IMR-90 (cell line): ENCODE data around the gene TALDO1. TPM values are rescaled to one million over a fixed set of nuclear protein-coding genes. Genes with fewer than 3 reads are reported as not detected.

ENCODE experiments used
- ATAC-seq: fragments of 200-7000 bp; cut with Tn5 transposase; 2 replicates; pipeline ENCODE4 v1.9.1; 2020; ENCODE audit warnings: low read depth, mild to moderate bottlenecking, moderate library complexity
- BruUV-seq: library from RNA; stranded (reverse); fragments of 400-500 nt; replicated peaks from 2 replicates; lab custom pipeline; 2021; lab: Mats Ljungman, UMichigan
- CTCF ChIA-PET: fragments of 300-600 bp; formaldehyde crosslinking; extraction: SDS; loops from one replicate; lab custom pipeline; 2021; ENCODE audit warnings: antibody characterized with exemption; lab: Yijun Ruan, JAX
- POLR2A ChIA-PET: fragments of 300-600 bp; sonication (Branson Sonifier 250); formaldehyde crosslinking; loops from one replicate; lab custom pipeline; 2022; ENCODE audit warnings: antibody characterized with exemption; ENCODE audit not compliant: unreplicated experiment; lab: Charles Lee
- DNase-seq: peaks from one replicate; pipeline ENCODE4 v3.0.0; 2013
- H2AFZ ChIP-seq: replicated peaks from 2 replicates; pipeline ENCODE3; 2013; ENCODE audit warnings: low read length, mild to moderate bottlenecking; ENCODE audit not compliant: poor library complexity
- H2AK5ac ChIP-seq: 2 replicates; pipeline ENCODE4 v1.6.1; 2013; ENCODE audit warnings: low read depth, low read length, inconsistent platforms
- H2AK9ac ChIP-seq: replicated peaks from 2 replicates; pipeline ENCODE3; 2013; ENCODE audit warnings: mild to moderate bottlenecking, low read depth, low read length, moderate library complexity; ENCODE audit not compliant: poor library complexity
- H2BK120ac ChIP-seq: 2 replicates; pipeline ENCODE4 v1.6.1; 2013; ENCODE audit warnings: low read depth, low read length, inconsistent platforms
- H2BK15ac ChIP-seq: 3 replicates; pipeline ENCODE4 v1.6.1; 2013; ENCODE audit warnings: low read depth, low read length, inconsistent platforms
- H2BK20ac ChIP-seq: 2 replicates; pipeline ENCODE4 v1.6.1; 2013; ENCODE audit warnings: low read depth, mild to moderate bottlenecking, inconsistent platforms, low read length, moderate library complexity
- H2BK5ac ChIP-seq: 2 replicates; pipeline ENCODE4 v1.6.1; 2013; ENCODE audit warnings: mild to moderate bottlenecking, low read depth, low read length, inconsistent platforms; ENCODE audit not compliant: poor library complexity, severe bottlenecking
- H3K14ac ChIP-seq: replicated peaks from 2 replicates; pipeline ENCODE4 v1.6.1; 2013; ENCODE audit warnings: low read depth, low read length, inconsistent platforms
- H3K18ac ChIP-seq: 2 replicates; pipeline ENCODE4 v1.6.1; 2013; ENCODE audit warnings: low read depth, low read length, control low read depth
- H3K23ac ChIP-seq: 2 replicates; pipeline ENCODE4 v1.6.1; 2013; ENCODE audit warnings: low read depth, low read length, inconsistent platforms
- H3K27ac ChIP-seq: 2 replicates; pipeline ENCODE4 v1.5.1; 2013; ENCODE audit warnings: mild to moderate bottlenecking, control low read depth, low read length; ENCODE audit not compliant: insufficient read depth
- H3K27me3 ChIP-seq: 2 replicates; pipeline ENCODE4 v1.6.1; 2013; ENCODE audit warnings: low read length; ENCODE audit not compliant: control insufficient read depth, insufficient read depth
- H3K36me3 ChIP-seq: 2 replicates; pipeline ENCODE4 v1.6.1; 2013; ENCODE audit warnings: low read length, mixed read lengths; ENCODE audit not compliant: control insufficient read depth, insufficient read depth
- H3K4ac ChIP-seq: 2 replicates; pipeline ENCODE4 v1.6.1; 2013; ENCODE audit warnings: low read depth, low read length, inconsistent platforms
- H3K4me1 ChIP-seq: 2 replicates; pipeline ENCODE4 v1.6.1; 2013; ENCODE audit warnings: low read length, mixed read lengths; ENCODE audit not compliant: control insufficient read depth, insufficient read depth
- H3K4me2 ChIP-seq: 2 replicates; pipeline ENCODE4 v1.6.1; 2013; ENCODE audit warnings: low read depth, mild to moderate bottlenecking, control low read depth, low read length, moderate library complexity
- H3K4me3 ChIP-seq: 2 replicates; pipeline ENCODE4 v1.5.1; 2013; ENCODE audit warnings: low read depth, mild to moderate bottlenecking, control low read depth, low read length, moderate library complexity; ENCODE audit not compliant: insufficient read depth
- H3K56ac ChIP-seq: 2 replicates; pipeline ENCODE4 v1.6.1; 2013; ENCODE audit warnings: low read length, inconsistent platforms; ENCODE audit not compliant: insufficient read depth; ENCODE audit errors: extremely low read depth
- H3K79me1 ChIP-seq, 2 experiments: 2 replicates each; pipeline ENCODE4 v1.6.1; 2013; ENCODE audit warnings: low read length in 2 of 2, inconsistent platforms in 1 of 2, low read depth in 1 of 2
- H3K9ac ChIP-seq: 2 replicates; pipeline ENCODE4 v1.6.1; 2013; ENCODE audit warnings: low read depth, low read length, control low read depth
- H3K9me1 ChIP-seq: 2 replicates; pipeline ENCODE4 v1.6.1; 2013; ENCODE audit warnings: low read length, inconsistent platforms; ENCODE audit not compliant: insufficient read depth
- H3K9me3 ChIP-seq: 2 replicates; pipeline ENCODE4 v1.6.1; 2013; ENCODE audit warnings: low read length; ENCODE audit not compliant: control insufficient read depth, insufficient read depth
- H4K20me1 ChIP-seq: 2 replicates; pipeline ENCODE4 v1.6.1; 2013; ENCODE audit warnings: low read length, inconsistent platforms; ENCODE audit not compliant: insufficient read depth
- H4K5ac ChIP-seq: 2 replicates; pipeline ENCODE4 v1.6.1; 2013; ENCODE audit warnings: mild to moderate bottlenecking, low read depth, low read length, control low read depth
- H4K8ac ChIP-seq, 2 experiments: 2 replicates each; pipeline ENCODE4 v1.6.1; 2013; ENCODE audit warnings: low read depth in 2 of 2, low read length in 2 of 2, control low read depth in 1 of 2, inconsistent platforms in 1 of 2
- H4K91ac ChIP-seq: 2 replicates; pipeline ENCODE4 v1.6.1; 2013; ENCODE audit warnings: low read depth, low read length, inconsistent platforms; ENCODE audit not compliant: insufficient read depth
- CEBPB ChIP-seq: IDR thresholded peaks from 2 replicates; pipeline ENCODE4 v1.6.1; 2012; ENCODE audit warnings: low read depth, low read length, improper control_type of control experiment
- CHD1 ChIP-seq: IDR thresholded peaks from 2 replicates; pipeline ENCODE4 v1.6.1; 2012; ENCODE audit warnings: low read depth, low read length, improper control_type of control experiment
- ELK1 ChIP-seq: fragments of 150-350 bp; IDR thresholded peaks from 2 replicates; pipeline ENCODE4 v1.6.1; 2016; ENCODE audit warnings: low read depth, mild to moderate bottlenecking, low read length, moderate library complexity, borderline replicate concordance
- FOS ChIP-seq: fragments of 150-350 bp; IDR thresholded peaks from 2 replicates; pipeline ENCODE4 v1.6.1; 2016; ENCODE audit warnings: low read depth, low read length
- MAFK ChIP-seq: IDR thresholded peaks from 2 replicates; pipeline ENCODE4 v1.6.1; 2012; ENCODE audit warnings: low read depth, low read length, improper control_type of control experiment
- MXI1 ChIP-seq: IDR thresholded peaks from 2 replicates; pipeline ENCODE4 v1.6.1; 2012; ENCODE audit warnings: low read depth, mild to moderate bottlenecking, low read length, moderate library complexity, borderline replicate concordance
- NFE2L2 ChIP-seq: fragments of 150-350 bp; IDR thresholded peaks from 2 replicates; pipeline ENCODE4 v1.6.1; 2016; ENCODE audit warnings: low read depth, mild to moderate bottlenecking, low read length
- POLR2A ChIP-seq: IDR thresholded peaks from 2 replicates; pipeline ENCODE4 v1.6.1; 2012; ENCODE audit warnings: mild to moderate bottlenecking, low read depth, low read length
- RCOR1 ChIP-seq: IDR thresholded peaks from 2 replicates; pipeline ENCODE4 v1.6.1; 2012; ENCODE audit warnings: mild to moderate bottlenecking, low read length, improper control_type of control experiment; ENCODE audit not compliant: insufficient replicate concordance
- WGBS, 2 experiments: methylation state at CpG; one replicate each; pipeline versions ENCODE4 v1.1.5 to v1.1.7; 2013; ENCODE audit warnings: missing lambda C conversion rate in 2 of 2; ENCODE audit not compliant: insufficient read length in 1 of 2; ENCODE audit errors: extremely low coverage in 2 of 2; 5-methylcytosine and 5-hydroxymethylcytosine counted together
- dilution Hi-C: fragments of 300-500 bp; cut with HindIII; formaldehyde crosslinking; loops from one replicate; pipeline ENCODE4 v1.14.3; 2018; ENCODE audit warnings: low sequenced_read_pairs; ENCODE audit not compliant: unreplicated experiment
- in situ Hi-C: fragments of 300-500 bp; cut with MboI; formaldehyde crosslinking; loops from 3 replicates; pipeline ENCODE4 v1.14.3; 2019; ENCODE audit warnings: low sequenced_read_pairs, inconsistent platforms, mixed read lengths
- intact Hi-C: fragments of 100-400 bp; cut with micrococcal nuclease; formaldehyde crosslinking; loops from 2 replicates; pipeline ENCODE4 v1.10.0; 2022
- polyA plus RNA-seq, 3 experiments: library from polyadenylated mRNA; depleted of rRNA; stranded (reverse); fragments of >200 nt; gene quantifications; 2 replicates each; pipeline ENCODE4 v1.2.3, GENCODE V29; 2012; ENCODE audit warnings: low replicate concordance in 1 of 3
- total RNA-seq: library from RNA; depleted of rRNA; stranded (reverse); fragments of >200 nt; gene quantifications from 2 replicates; pipeline ENCODE4 v1.2.3, GENCODE V29; 2012
- TF ChIP-seq, protein P1 (sequence below): fragments of 150-350 bp; IDR thresholded peaks from 2 replicates; pipeline ENCODE4 v1.6.1; 2017; ENCODE audit warnings: mild to moderate bottlenecking, antibody characterized with exemption, low read length, low read depth

The TALDO1 gene
- total and polyA plus RNA-seq, 2 of the 4 experiments (the other 2 are of a cell fraction), result 147 to 210 TPM

GRCh38 chr11:749731-750130, 2.5 kb downstream of the TALDO1 start:
- H3K18ac ChIP-seq, result no peak overlapping the region
- intact Hi-C loops (no loop called here), in situ Hi-C loops (no loop called here), dilution Hi-C loops (no loop called here)
- H2BK20ac ChIP-seq, result no peak overlapping the region
- peaks cover 19 to 57% of the 10 kb centered on the region in 2 experiments for H3K79me1 ChIP-seq
- H3K23ac ChIP-seq, result peak overlapping the region; percentile 79
- H3K27ac ChIP-seq, result no peak overlapping the region
- no peak overlapping the region for H2AK9ac ChIP-seq
- H3K56ac ChIP-seq, result no peak overlapping the region
- TF ChIP-seq MXI1 (no peak), MAFK (no peak), FOS (no peak), NFE2L2 (no peak), RCOR1 (no peak), CEBPB (no peak), POLR2A (no peak), ELK1 (no peak), CHD1 (no peak)
- TF ChIP-seq, protein P1, sequence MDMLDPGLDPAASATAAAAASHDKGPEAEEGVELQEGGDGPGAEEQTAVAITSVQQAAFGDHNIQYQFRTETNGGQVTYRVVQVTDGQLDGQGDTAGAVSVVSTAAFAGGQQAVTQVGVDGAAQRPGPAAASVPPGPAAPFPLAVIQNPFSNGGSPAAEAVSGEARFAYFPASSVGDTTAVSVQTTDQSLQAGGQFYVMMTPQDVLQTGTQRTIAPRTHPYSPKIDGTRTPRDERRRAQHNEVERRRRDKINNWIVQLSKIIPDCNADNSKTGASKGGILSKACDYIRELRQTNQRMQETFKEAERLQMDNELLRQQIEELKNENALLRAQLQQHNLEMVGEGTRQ, result no peak
- POLR2A ChIA-PET, result interaction anchor here (0.6 kb wide), 1 partner anchor 27 kb away, joined by 4 read pairs; no protein-coding TSS in a partner anchor
- CTCF ChIA-PET, result no interaction called here
- H2BK15ac ChIP-seq, result no peak overlapping the region
- no peak overlapping the region for H4K5ac ChIP-seq
- H3K27me3 ChIP-seq, result no peaks in the 10 kb centered on the region
- H3K9me3 ChIP-seq, result no peaks in the 10 kb centered on the region
- no peak overlapping the region for H4K91ac ChIP-seq
- peaks cover 16% of the 10 kb centered on the region for H3K9me1 ChIP-seq
- 0 out of 2 replicates have a peak overlapping the region, but pooled peaks have one; percentile 22 for H3K4ac ChIP-seq
- H2AFZ ChIP-seq, result no peak overlapping the region
- no peak overlapping the region for H4K8ac ChIP-seq
- peaks cover 4% of the 10 kb centered on the region; the same call in 1 of the 2 replicates for H3K36me3 ChIP-seq
- BruUV-seq, result no TSS peak
- H3K4me2 ChIP-seq, result peak overlapping the region; percentile 55
- H3K9ac ChIP-seq, result peak overlapping the region; percentile 23; the same call in 1 of the 2 replicates
- peak overlapping the region; percentile 15 for H2BK5ac ChIP-seq
- H3K14ac ChIP-seq, result 0 out of 2 replicates have a peak overlapping the region, but pooled peaks have one; percentile 8
- peaks cover 9% of the 10 kb centered on the region for H3K4me1 ChIP-seq
- DNase-seq (no peak), ATAC-seq (no peak)
- no peak overlapping the region; the same call in 1 of the 2 replicates for H2AK5ac ChIP-seq
- H3K4me3 ChIP-seq, result no peak overlapping the region
- WGBS, 2 experiments, result 70% methylated on average over 2 of the region's 2 CpGs; no CpG with 5 or more reads in 1 of the 2 experiments
- no peak overlapping the region for H2BK120ac ChIP-seq
- H4K20me1 ChIP-seq, result peaks cover 55% of the 10 kb centered on the region
